Measurements from ENCODE around the gene CDK11A. TPM values are rescaled to one million over a fixed set of nuclear protein-coding genes. Genes with fewer than 3 reads are reported as not detected.
"Not testable (repeated sequence)": the region's sequence is repeated elsewhere in the genome, so short reads cannot be mapped to it uniquely, and the experiment has no call there.

The CDK11A gene
- total RNA-seq, 1 experiment from 2014 or later: 26.2 TPM

DNA sequence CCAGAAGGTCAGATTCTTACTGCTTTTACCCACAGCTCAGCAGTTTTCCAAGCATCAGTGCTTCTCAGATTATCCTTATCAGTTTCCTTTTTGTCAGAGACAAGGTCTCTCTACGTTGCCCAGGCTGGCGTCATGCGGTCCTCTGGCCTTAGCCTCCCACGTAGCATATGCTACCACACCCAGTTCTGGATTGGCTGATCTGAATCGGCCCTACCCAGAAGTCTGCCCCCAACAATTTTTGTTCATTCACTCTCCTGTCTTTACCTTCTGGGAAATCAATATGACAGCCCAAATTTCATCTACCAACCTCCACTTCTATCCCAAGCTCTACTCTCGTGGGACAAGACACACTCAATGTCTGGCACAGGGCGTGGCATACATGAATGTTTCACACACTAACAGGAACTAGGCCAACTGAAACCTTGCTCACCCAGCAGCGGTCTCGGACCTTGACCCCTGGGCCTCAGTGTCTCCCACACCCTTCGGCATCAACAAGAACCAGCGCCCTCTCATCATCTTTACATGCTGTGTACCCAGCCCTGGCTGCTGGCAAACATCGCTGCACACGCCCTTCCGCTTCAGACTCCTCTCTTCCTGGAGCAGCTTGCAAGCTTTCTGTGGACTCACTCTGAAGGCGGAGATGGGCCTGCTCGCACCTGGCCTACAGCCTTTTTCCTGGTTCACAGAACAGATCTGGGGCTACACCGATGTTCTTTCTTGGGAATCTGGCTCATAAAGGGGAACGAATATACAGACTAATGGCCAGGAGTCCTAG, 8.9 kb downstream of the CDK11A start:
- H3K4me3 ChIP-seq (ENCODE audit: low read length); H3K9me3 ChIP-seq (ENCODE audit: low read length); H3K79me2 ChIP-seq (ENCODE audit: low read length); H3K4me2 ChIP-seq (ENCODE audit: low read depth, low read length, poor library complexity, severe bottlenecking); H3K36me3 ChIP-seq (ENCODE audit: insufficient read depth, low read length); H3K9ac ChIP-seq (ENCODE audit: low read length); H2AFZ ChIP-seq (ENCODE audit: low read length); H3K27me3 ChIP-seq (ENCODE audit: low read length); H3K4me1 ChIP-seq (ENCODE audit: low read length); H3K9me2 ChIP-seq (replicated peaks; ENCODE audit: insufficient read depth, low read length); H3K27ac ChIP-seq (ENCODE audit: low read length); H4K20me1 ChIP-seq (ENCODE audit: insufficient read depth, low read depth, low read length): not testable (repeated sequence)
- peak; percentile 31 for DNase-seq

DNA sequence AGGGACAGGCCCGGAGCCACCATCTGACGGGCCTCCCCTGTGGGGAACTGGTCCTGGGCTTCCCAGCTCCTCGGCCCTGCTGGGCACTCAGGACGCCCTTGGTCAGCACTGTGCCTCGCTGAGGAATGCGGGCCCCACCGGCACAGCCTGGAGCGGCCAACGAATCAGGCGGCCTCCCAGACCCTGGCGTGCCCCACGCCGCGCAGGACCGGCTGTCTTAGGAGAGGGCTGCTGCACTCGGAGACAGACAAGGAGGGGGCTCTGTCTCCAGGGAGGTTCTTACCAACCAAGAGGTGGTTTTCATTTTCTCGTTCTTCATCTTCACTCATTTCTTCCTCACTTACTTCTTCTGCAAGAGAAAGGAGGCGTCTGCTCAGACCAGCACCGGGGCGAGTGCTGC, 16.3 kb downstream of the CDK11A start:
- H3K36me3 ChIP-seq (ENCODE audit: insufficient read depth, low read length); H3K4me2 ChIP-seq (ENCODE audit: low read depth, low read length, poor library complexity, severe bottlenecking); H3K9me2 ChIP-seq (replicated peaks; ENCODE audit: insufficient read depth, low read length); H3K27me3 ChIP-seq (ENCODE audit: low read length); H2AFZ ChIP-seq (ENCODE audit: low read length); H3K9me3 ChIP-seq (ENCODE audit: low read length); H3K4me1 ChIP-seq (ENCODE audit: low read length); H3K27ac ChIP-seq (ENCODE audit: low read length); H3K9ac ChIP-seq (ENCODE audit: low read length); DNase-seq; H4K20me1 ChIP-seq (ENCODE audit: insufficient read depth, low read depth, low read length); H3K79me2 ChIP-seq (ENCODE audit: low read length); H3K4me3 ChIP-seq (ENCODE audit: low read length): not testable (repeated sequence)

DNA sequence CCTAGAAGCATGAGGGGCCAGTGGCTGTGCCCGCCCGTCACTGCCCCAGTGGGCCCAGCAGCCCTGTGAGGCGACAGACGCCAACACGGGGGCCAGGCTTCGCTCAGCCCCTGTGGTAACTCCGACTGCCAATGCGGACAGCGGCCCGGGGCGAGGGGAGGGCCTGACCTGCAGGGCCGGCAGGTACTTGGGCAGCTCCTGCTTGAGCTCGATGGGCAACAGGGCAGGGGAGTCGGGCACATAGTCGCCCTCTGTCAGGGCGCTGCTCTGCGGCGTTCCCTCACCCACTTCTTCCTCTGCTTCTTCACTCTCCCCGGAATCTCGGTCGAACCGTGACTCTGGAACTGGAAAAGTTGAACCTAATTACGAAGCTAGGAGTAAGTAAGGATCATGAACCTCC, 16.9 kb downstream of the CDK11A start:
- not testable (repeated sequence) for H3K4me2 ChIP-seq (ENCODE audit: low read depth, low read length, poor library complexity, severe bottlenecking); H3K9me3 ChIP-seq (ENCODE audit: low read length); H3K79me2 ChIP-seq (ENCODE audit: low read length); H3K9me2 ChIP-seq (replicated peaks; ENCODE audit: insufficient read depth, low read length); H3K36me3 ChIP-seq (ENCODE audit: insufficient read depth, low read length); H3K27ac ChIP-seq (ENCODE audit: low read length); H2AFZ ChIP-seq (ENCODE audit: low read length); H3K27me3 ChIP-seq (ENCODE audit: low read length); H4K20me1 ChIP-seq (ENCODE audit: insufficient read depth, low read depth, low read length); H3K4me3 ChIP-seq (ENCODE audit: low read length); H3K4me1 ChIP-seq (ENCODE audit: low read length); DNase-seq; H3K9ac ChIP-seq (ENCODE audit: low read length)

DNA sequence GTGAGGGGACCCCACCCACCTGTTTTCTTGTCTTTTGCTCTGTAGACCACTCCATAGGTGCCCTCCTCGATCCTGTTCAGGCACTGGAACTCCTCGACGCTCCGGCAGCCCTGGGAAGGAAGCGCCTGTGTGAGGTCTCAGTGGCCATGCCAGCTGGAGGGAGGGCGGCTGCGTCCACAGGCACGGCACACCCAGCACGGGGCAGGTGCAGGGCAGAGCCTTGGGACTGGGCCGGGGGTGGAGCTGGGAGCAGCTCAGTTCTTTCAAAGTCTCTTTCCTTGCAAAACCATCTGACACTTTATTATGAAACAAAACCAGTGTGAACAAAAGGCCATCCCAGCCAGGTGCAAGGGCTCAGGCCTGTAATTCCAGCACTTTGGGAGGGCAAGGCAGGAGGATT, 18.5 kb downstream of the CDK11A start:
- not testable (repeated sequence) for DNase-seq; H3K4me1 ChIP-seq (ENCODE audit: low read length); H3K9ac ChIP-seq (ENCODE audit: low read length); H3K27ac ChIP-seq (ENCODE audit: low read length); H2AFZ ChIP-seq (ENCODE audit: low read length); H3K79me2 ChIP-seq (ENCODE audit: low read length); H3K9me3 ChIP-seq (ENCODE audit: low read length); H3K27me3 ChIP-seq (ENCODE audit: low read length); H3K4me2 ChIP-seq (ENCODE audit: low read depth, low read length, poor library complexity, severe bottlenecking); H3K36me3 ChIP-seq (ENCODE audit: insufficient read depth, low read length); H3K9me2 ChIP-seq (replicated peaks; ENCODE audit: insufficient read depth, low read length); H4K20me1 ChIP-seq (ENCODE audit: insufficient read depth, low read depth, low read length); H3K4me3 ChIP-seq (ENCODE audit: low read length)

DNA sequence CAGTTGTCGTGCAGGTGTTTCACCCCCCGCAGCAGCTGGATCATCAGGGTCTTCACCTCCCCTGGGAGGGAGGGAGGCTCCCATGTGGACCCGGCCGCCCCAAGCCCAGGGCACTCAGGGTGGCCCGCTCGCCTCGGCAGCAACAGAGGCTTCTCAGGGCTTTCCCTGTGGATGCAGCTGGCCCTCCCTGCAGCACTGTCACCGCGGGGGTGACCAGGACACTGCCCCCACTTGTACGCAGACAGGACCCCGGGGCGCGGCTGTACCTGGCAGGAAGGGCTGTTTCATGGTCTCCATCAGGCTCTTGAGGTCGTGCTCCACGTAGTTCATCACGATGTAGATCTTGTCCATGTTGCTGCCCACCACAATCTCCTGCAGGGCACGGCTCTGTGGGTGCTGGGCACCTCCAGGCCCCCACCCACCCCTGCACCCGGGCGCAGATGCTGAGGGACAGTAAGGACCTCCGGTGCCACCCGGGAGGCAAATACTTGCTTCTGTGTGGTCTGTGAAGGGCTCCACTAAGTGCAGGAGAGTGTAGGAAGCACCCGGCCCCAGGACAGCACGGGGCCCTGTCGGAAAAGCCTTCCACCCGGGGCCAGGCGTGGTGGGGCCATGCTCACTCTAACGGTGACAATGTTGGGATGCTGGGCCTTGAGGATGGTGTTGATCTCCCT, 19.7 kb downstream of the CDK11A start:
- H3K36me3 ChIP-seq (ENCODE audit: insufficient read depth, low read length); H3K27me3 ChIP-seq (ENCODE audit: low read length); H3K4me2 ChIP-seq (ENCODE audit: low read depth, low read length, poor library complexity, severe bottlenecking); H4K20me1 ChIP-seq (ENCODE audit: insufficient read depth, low read depth, low read length); H3K27ac ChIP-seq (ENCODE audit: low read length); H3K79me2 ChIP-seq (ENCODE audit: low read length); H3K9me2 ChIP-seq (replicated peaks; ENCODE audit: insufficient read depth, low read length); H3K9ac ChIP-seq (ENCODE audit: low read length); H3K4me3 ChIP-seq (ENCODE audit: low read length); H3K9me3 ChIP-seq (ENCODE audit: low read length); H2AFZ ChIP-seq (ENCODE audit: low read length); H3K4me1 ChIP-seq (ENCODE audit: low read length): not testable (repeated sequence)
- peak; percentile 19 for DNase-seq

DNA sequence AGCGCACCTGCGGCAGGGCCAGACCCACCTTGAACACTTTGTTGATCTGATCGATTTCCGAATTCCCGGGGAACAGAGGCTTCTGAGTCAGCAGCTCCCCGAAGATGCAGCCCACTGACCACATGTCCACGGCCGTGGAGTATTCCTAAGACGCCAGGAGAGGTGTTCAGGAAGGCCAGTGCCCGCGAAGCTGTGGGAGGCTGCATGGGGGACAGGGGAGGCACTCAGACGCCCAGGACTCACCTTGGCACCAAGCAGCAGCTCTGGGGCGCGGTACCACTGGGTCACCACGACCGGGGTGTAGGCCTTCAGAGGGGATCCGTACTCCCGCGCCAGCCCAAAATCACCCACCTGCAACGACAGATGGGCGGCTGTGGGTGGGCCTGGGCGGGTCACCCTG, 20.4 kb downstream of the CDK11A start:
- H3K79me2 ChIP-seq (ENCODE audit: low read length): no peaks in the 10 kb centered on the region
- DNase-seq: peak; percentile 28
- H3K4me3 ChIP-seq (ENCODE audit: low read length): no peak overlapping the region
- H3K9me3 ChIP-seq (ENCODE audit: low read length): no peaks in the 10 kb centered on the region
- no peaks in the 10 kb centered on the region for H3K27me3 ChIP-seq (ENCODE audit: low read length)
- no peaks in the 10 kb centered on the region for H3K4me1 ChIP-seq (ENCODE audit: low read length)
- H3K9ac ChIP-seq (ENCODE audit: low read length): no peak overlapping the region
- no peak overlapping the region for H3K27ac ChIP-seq (ENCODE audit: low read length)
- H3K36me3 ChIP-seq (ENCODE audit: insufficient read depth, low read length): no peaks in the 10 kb centered on the region
- no peak overlapping the region for H3K4me2 ChIP-seq (ENCODE audit: low read depth, low read length, poor library complexity, severe bottlenecking)
- no peaks in the 10 kb centered on the region for H4K20me1 ChIP-seq (ENCODE audit: insufficient read depth, low read depth, low read length)
- H2AFZ ChIP-seq (ENCODE audit: low read length): no peak overlapping the region
- H3K9me2 ChIP-seq (replicated peaks; ENCODE audit: insufficient read depth, low read length): no peaks in the 10 kb centered on the region

DNA sequence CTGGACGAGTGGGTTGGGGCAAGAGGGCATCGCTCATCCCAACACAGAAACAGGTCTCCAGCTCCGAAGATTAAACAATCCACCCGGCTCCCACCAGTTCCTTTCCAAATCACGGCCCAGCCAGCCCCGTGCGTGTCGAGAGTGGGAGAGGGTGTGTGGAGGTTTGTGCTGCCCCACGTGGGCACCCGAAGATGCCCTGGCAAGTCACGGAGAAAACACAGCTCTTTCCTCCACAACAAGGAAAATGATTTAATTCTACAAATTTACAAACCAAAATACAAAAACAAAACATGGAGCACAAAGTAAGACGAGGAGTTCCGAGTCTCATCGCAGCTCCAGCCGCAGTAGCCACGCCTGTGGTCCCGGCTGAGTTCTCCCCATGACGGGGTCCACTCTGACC, 21.7 kb downstream of the CDK11A start:
- H3K27me3 ChIP-seq (ENCODE audit: low read length); H4K20me1 ChIP-seq (ENCODE audit: insufficient read depth, low read depth, low read length); H3K36me3 ChIP-seq (ENCODE audit: insufficient read depth, low read length); H3K27ac ChIP-seq (ENCODE audit: low read length); H3K4me1 ChIP-seq (ENCODE audit: low read length); H2AFZ ChIP-seq (ENCODE audit: low read length); H3K9me2 ChIP-seq (replicated peaks; ENCODE audit: insufficient read depth, low read length); H3K4me2 ChIP-seq (ENCODE audit: low read depth, low read length, poor library complexity, severe bottlenecking); H3K9ac ChIP-seq (ENCODE audit: low read length); H3K79me2 ChIP-seq (ENCODE audit: low read length); DNase-seq; H3K4me3 ChIP-seq (ENCODE audit: low read length); H3K9me3 ChIP-seq (ENCODE audit: low read length): not testable (repeated sequence)

DNA sequence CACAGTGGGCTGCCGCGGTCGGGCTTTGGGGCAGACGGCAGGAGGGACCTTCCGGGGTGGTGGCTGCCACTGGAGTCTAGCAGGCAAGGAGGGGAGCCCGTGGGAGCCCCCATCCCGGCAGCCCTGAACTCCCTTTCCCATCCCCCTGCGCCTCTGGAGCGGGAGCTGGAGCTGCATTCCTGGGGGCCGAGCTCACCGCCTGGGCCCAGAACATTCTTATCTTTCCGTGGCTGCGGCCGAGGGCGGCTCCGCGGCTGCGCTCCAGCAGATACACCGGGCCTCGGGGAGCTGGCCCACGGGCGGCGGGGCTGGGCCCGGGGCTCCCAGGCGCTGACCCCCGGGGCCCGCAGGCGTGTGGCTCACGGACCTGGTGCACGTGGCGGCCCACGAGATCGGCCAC, 23.6 kb downstream of the CDK11A start:
- not testable (repeated sequence) for H2AFZ ChIP-seq (ENCODE audit: low read length); H3K9ac ChIP-seq (ENCODE audit: low read length); DNase-seq; H3K27me3 ChIP-seq (ENCODE audit: low read length); H3K4me3 ChIP-seq (ENCODE audit: low read length); H3K4me2 ChIP-seq (ENCODE audit: low read depth, low read length, poor library complexity, severe bottlenecking); H3K36me3 ChIP-seq (ENCODE audit: insufficient read depth, low read length); H4K20me1 ChIP-seq (ENCODE audit: insufficient read depth, low read depth, low read length); H3K9me3 ChIP-seq (ENCODE audit: low read length); H3K4me1 ChIP-seq (ENCODE audit: low read length); H3K27ac ChIP-seq (ENCODE audit: low read length); H3K79me2 ChIP-seq (ENCODE audit: low read length); H3K9me2 ChIP-seq (replicated peaks; ENCODE audit: insufficient read depth, low read length)

Data from Karpas-422 (cell line).